ENCODE results near the gene ACSF2. TPM values are rescaled to one million over a fixed set of nuclear protein-coding genes. Genes with fewer than 3 reads are reported as not detected.

The ACSF2 gene
- total and polyA plus RNA-seq, 2 of the 13 experiments (the other 11 are each of a cell fraction or from before 2014, with no cell fraction given) = 87.3 to 109 TPM

DNA sequence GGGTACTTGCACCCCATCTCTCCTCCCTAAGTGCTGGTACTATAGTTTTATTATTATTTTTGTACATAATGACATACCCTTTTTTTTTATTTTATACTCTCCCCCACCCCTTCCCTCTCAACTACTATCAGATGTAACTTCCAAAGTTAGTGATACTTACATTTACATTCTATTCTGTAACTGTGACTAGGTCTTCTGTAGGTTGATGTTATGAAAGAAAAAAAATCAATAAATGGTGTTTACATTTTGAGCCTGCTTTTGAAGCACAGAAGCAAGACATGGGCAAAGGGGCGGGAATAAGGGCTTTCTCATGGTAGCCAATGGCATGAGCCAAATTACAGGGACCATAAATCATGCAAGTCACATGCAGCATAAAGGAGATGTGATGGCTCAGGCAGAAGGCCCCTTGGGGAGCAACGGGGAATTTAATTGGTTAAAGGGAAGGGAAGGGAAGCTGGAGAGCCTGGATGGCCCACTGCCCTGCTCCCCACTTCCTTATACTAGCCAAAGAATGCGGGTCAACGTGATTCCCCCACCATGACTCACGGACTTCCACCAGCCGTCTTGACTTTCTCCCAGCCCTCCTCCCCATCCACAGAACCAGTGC, 2.4 kb upstream of the ACSF2 start (continued):
- TF ChIP-seq, protein P1, sequence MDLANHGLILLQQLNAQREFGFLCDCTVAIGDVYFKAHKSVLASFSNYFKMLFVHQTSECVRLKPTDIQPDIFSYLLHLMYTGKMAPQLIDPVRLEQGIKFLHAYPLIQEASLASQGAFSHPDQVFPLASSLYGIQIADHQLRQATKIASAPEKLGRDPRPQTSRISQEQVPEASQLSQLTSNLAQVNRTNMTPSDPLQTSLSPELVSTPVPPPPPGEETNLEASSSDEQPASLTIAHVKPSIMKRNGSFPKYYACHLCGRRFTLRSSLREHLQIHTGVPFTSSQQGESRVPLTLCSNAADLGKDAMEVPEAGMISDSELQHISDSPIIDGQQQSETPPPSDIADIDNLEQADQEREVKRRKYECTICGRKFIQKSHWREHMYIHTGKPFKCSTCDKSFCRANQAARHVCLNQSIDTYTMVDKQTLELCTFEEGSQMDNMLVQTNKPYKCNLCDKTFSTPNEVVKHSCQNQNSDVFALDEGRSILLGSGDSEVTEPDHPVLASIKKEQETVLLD (CRISPR knock-in tag; IDR thresholded peaks at IDR 0.05; ENCODE audit: low read depth) = no peak
- TF ChIP-seq ZNF225 (CRISPR knock-in tag; IDR thresholded peaks at IDR 0.05) (no peak), JUND (CRISPR knock-in tag; IDR thresholded peaks at IDR 0.05) (0 out of 2 replicates have a peak, but pooled peaks have one; percentile 62), HNRNPL (IDR thresholded peaks at IDR 0.05; ENCODE audit: low read depth, low read length) (no peak), MAFK (conservative IDR thresholded peaks at IDR 0.05 in 1 of 2, IDR thresholded peaks at IDR 0.05 in 1 of 2; ENCODE audit: low read length in 2 of 2) (no peak), NFYC (CRISPR knock-in tag; IDR thresholded peaks at IDR 0.05) (peak; percentile 70), MLLT10 (CRISPR knock-in tag; IDR thresholded peaks at IDR 0.05) (no peak), ZFP62 (CRISPR knock-in tag; IDR thresholded peaks at IDR 0.05) (no peak), SNRNP70 (IDR thresholded peaks at IDR 0.05; ENCODE audit: low read depth, low read length) (no peak), FOSL1 (CRISPR knock-in tag; IDR thresholded peaks at IDR 0.05; ENCODE audit: borderline replicate concordance) (no peak), ZNF160 (CRISPR knock-in tag; IDR thresholded peaks at IDR 0.05) (no peak), ZFP41 (CRISPR knock-in tag; IDR thresholded peaks at IDR 0.05; ENCODE audit: borderline replicate concordance) (no peak), MEIS2 (CRISPR knock-in tag; IDR thresholded peaks at IDR 0.05) (peak; percentile 89), DNMT1 (CRISPR knock-in tag; IDR thresholded peaks at IDR 0.05) (no peak), ZNF547 (CRISPR knock-in tag; IDR thresholded peaks at IDR 0.05) (no peak)
- TF ChIP-seq, protein P2, sequence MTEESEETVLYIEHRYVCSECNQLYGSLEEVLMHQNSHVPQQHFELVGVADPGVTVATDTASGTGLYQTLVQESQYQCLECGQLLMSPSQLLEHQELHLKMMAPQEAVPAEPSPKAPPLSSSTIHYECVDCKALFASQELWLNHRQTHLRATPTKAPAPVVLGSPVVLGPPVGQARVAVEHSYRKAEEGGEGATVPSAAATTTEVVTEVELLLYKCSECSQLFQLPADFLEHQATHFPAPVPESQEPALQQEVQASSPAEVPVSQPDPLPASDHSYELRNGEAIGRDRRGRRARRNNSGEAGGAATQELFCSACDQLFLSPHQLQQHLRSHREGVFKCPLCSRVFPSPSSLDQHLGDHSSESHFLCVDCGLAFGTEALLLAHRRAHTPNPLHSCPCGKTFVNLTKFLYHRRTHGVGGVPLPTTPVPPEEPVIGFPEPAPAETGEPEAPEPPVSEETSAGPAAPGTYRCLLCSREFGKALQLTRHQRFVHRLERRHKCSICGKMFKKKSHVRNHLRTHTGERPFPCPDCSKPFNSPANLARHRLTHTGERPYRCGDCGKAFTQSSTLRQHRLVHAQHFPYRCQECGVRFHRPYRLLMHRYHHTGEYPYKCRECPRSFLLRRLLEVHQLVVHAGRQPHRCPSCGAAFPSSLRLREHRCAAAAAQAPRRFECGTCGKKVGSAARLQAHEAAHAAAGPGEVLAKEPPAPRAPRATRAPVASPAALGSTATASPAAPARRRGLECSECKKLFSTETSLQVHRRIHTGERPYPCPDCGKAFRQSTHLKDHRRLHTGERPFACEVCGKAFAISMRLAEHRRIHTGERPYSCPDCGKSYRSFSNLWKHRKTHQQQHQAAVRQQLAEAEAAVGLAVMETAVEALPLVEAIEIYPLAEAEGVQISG (CRISPR knock-in tag; IDR thresholded peaks at IDR 0.05) = peak; percentile 78
- TF ChIP-seq, protein P3, sequence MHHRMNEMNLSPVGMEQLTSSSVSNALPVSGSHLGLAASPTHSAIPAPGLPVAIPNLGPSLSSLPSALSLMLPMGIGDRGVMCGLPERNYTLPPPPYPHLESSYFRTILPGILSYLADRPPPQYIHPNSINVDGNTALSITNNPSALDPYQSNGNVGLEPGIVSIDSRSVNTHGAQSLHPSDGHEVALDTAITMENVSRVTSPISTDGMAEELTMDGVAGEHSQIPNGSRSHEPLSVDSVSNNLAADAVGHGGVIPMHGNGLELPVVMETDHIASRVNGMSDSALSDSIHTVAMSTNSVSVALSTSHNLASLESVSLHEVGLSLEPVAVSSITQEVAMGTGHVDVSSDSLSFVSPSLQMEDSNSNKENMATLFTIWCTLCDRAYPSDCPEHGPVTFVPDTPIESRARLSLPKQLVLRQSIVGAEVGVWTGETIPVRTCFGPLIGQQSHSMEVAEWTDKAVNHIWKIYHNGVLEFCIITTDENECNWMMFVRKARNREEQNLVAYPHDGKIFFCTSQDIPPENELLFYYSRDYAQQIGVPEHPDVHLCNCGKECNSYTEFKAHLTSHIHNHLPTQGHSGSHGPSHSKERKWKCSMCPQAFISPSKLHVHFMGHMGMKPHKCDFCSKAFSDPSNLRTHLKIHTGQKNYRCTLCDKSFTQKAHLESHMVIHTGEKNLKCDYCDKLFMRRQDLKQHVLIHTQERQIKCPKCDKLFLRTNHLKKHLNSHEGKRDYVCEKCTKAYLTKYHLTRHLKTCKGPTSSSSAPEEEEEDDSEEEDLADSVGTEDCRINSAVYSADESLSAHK (CRISPR knock-in tag; IDR thresholded peaks at IDR 0.05; ENCODE audit: borderline replicate concordance) = no peak
- TF ChIP-seq, protein P4, sequence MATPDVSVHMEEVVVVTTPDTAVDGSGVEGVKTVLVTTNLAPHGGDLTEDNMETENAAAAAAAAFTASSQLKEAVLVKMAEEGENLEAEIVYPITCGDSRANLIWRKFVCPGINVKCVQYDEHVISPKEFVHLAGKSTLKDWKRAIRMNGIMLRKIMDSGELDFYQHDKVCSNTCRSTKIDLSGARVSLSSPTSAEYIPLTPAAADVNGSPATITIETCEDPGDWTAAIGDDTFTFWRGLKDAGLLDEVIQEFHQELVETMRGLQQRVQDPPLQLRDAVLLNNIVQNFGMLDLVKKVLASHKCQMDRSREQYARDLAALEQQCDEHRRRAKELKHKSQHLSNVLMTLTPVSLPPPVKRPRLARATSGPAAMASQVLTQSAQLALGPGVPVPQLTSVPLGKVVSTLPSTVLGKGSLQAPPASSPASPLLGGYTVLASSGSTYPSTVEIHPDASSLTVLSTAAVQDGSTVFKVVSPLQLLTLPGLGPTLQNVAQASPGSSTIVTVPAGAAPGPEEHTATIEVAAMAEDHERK (CRISPR knock-in tag; IDR thresholded peaks at IDR 0.05; ENCODE audit: low read depth) = no peak
- TF ChIP-seq, protein P5, sequence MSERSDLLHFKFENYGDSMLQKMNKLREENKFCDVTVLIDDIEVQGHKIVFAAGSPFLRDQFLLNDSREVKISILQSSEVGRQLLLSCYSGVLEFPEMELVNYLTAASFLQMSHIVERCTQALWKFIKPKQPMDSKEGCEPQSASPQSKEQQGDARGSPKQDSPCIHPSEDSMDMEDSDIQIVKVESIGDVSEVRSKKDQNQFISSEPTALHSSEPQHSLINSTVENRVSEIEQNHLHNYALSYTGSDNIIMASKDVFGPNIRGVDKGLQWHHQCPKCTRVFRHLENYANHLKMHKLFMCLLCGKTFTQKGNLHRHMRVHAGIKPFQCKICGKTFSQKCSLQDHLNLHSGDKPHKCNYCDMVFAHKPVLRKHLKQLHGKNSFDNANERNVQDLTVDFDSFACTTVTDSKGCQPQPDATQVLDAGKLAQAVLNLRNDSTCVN (CRISPR knock-in tag; IDR thresholded peaks at IDR 0.05; ENCODE audit: borderline replicate concordance) = 0 out of 2 replicates have a peak, but pooled peaks have one; percentile 30
- TF ChIP-seq, protein P6, sequence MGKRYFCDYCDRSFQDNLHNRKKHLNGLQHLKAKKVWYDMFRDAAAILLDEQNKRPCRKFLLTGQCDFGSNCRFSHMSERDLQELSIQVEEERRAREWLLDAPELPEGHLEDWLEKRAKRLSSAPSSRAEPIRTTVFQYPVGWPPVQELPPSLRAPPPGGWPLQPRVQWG (CRISPR knock-in tag; IDR thresholded peaks at IDR 0.05; ENCODE audit: borderline replicate concordance, low read depth) = no peak

Measured in HepG2 (cell line).